Ishikawa (cell line): ENCODE measurements around the gene MLH1.

Experiments
- CEBPB ChIP-seq: IDR thresholded peaks from 2 replicates; pipeline ENCODE4 v1.6.1; 2012
- EGR1 ChIP-seq: IDR thresholded peaks from 2 replicates; pipeline ENCODE4 v1.6.1; 2012
- EP300 ChIP-seq: IDR thresholded peaks from 2 replicates; pipeline ENCODE4 v1.6.1; 2012; ENCODE audit warnings: borderline replicate concordance
- FOXM1 ChIP-seq: IDR thresholded peaks from 2 replicates; pipeline ENCODE4 v1.6.1; 2012; ENCODE audit warnings: low read depth, borderline replicate concordance
- RAD21 ChIP-seq: IDR thresholded peaks from 2 replicates; pipeline ENCODE4 v1.6.1; 2012; ENCODE audit warnings: low read depth
- REST ChIP-seq: IDR thresholded peaks from 2 replicates; pipeline ENCODE4 v1.6.1; 2012; ENCODE audit warnings: low read depth, mild to moderate bottlenecking
- TAF1 ChIP-seq: IDR thresholded peaks from 2 replicates; pipeline ENCODE4 v1.6.1; 2012; ENCODE audit warnings: low read depth, mild to moderate bottlenecking
- TCF12 ChIP-seq: IDR thresholded peaks from 2 replicates; pipeline ENCODE4 v1.6.1; 2012; ENCODE audit warnings: low read depth
- YY1 ChIP-seq: IDR thresholded peaks from 2 replicates; pipeline ENCODE4 v1.6.1; 2012; ENCODE audit warnings: low read depth

GRCh38 chr3:36957063-36957462 lies 36.3 kb upstream of the MLH1 start:
- TF ChIP-seq REST (no peak), EGR1 (no peak), EP300 (no peak), RAD21 (no peak), TAF1 (no peak), YY1 (no peak), FOXM1 (no peak), TCF12 (no peak), CEBPB (no peak)
